Chondrocyte (in vitro differentiated cells): Measurements from ENCODE around the gene CCDC63. TPM values are rescaled to one million over a fixed set of nuclear protein-coding genes. Genes with fewer than 3 reads are reported as not detected.

Experiments used
- DNase-seq: peaks from one replicate; pipeline ENCODE4 v3.0.0; 2021; ENCODE audit warnings: mixed read lengths, low spot score
- H3K27ac Mint-ChIP-seq: one replicate; pipeline ENCODE4 v1.8.0; 2021; ENCODE audit warnings: mild to moderate bottlenecking, moderate library complexity, mixed read lengths; ENCODE audit not compliant: unreplicated experiment
- H3K27me3 Mint-ChIP-seq: 2 replicates; pipeline ENCODE4 v1.8.0; 2021; ENCODE audit warnings: low read depth, mixed read lengths
- H3K36me3 Mint-ChIP-seq: 2 replicates; pipeline ENCODE4 v1.8.0; 2021; ENCODE audit warnings: low read depth, mixed read lengths
- H3K4me1 Mint-ChIP-seq: 2 replicates; pipeline ENCODE4 v1.8.0; 2021; ENCODE audit warnings: low read depth, mild to moderate bottlenecking, mixed read lengths
- H3K4me3 Mint-ChIP-seq: one replicate; pipeline ENCODE4 v1.8.0; 2021; ENCODE audit warnings: mild to moderate bottlenecking, moderate library complexity, mixed read lengths; ENCODE audit not compliant: unreplicated experiment
- H3K9me3 Mint-ChIP-seq: 2 replicates; pipeline ENCODE4 v1.8.0; 2021; ENCODE audit warnings: low read depth, mixed read lengths
- total RNA-seq: library from RNA; stranded (reverse); gene quantifications from 3 replicates; pipeline ENCODE4 v1.2.1, GENCODE V29; 2021
- TF ChIP-seq, protein P1 (sequence below): fragments of 200-600 bp; sonication (generic); IDR thresholded peaks from 2 replicates; pipeline ENCODE4 v1.5.0; 2021; ENCODE audit warnings: antibody characterized with exemption, mild to moderate bottlenecking, moderate library complexity

CCDC63 gene
- total RNA-seq, 1 donor from 2014 or later: not detected

DNA sequence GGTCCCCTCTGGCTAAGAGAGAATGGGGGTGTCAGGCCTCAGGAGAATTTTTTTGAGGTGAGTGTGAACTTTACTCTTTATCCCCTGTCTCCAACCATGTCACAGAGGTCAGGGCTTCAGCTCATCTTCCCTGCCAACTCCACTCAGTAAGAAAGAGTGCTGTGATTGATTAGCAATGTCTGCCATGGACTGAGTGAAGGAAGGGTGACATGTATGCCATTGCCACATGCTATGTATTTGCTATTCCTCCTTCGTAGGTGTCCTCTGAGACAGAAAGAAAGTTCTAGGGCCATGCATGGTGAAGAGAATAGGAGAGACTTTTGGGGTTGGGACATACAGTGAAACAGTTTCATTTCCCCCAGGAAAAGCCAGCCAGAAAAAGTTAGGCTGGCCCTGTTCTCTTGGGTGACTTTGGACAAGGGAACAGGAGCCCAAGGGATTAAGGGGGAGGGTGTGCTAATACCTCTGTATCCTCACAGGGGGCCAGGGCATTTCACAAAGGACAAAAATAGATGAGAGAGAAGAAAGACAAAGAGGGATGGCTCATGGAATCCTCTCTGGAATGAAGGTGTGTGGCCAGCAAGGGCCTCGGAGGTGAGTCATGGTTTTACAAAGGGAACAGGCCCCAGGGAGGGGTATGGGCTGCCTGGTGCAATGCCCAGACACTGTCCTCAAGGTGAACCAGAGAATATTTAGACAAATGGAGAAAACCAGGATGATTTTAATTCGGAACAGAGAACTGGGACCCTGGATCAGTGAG, 87.5 kb downstream of the CCDC63 start:
- DNase-seq: no peak
- Mint-ChIP-seq H3K4me3 (no peak overlapping the region), H3K36me3 (no peaks in the 10 kb centered on the region), H3K9me3 (no peaks in the 10 kb centered on the region), H3K27me3 (peaks cover 34% of the 10 kb centered on the region), H3K27ac (no peak overlapping the region), H3K4me1 (peaks cover 6% of the 10 kb centered on the region)
- TF ChIP-seq, protein P1, sequence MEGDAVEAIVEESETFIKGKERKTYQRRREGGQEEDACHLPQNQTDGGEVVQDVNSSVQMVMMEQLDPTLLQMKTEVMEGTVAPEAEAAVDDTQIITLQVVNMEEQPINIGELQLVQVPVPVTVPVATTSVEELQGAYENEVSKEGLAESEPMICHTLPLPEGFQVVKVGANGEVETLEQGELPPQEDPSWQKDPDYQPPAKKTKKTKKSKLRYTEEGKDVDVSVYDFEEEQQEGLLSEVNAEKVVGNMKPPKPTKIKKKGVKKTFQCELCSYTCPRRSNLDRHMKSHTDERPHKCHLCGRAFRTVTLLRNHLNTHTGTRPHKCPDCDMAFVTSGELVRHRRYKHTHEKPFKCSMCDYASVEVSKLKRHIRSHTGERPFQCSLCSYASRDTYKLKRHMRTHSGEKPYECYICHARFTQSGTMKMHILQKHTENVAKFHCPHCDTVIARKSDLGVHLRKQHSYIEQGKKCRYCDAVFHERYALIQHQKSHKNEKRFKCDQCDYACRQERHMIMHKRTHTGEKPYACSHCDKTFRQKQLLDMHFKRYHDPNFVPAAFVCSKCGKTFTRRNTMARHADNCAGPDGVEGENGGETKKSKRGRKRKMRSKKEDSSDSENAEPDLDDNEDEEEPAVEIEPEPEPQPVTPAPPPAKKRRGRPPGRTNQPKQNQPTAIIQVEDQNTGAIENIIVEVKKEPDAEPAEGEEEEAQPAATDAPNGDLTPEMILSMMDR: no peak

- H3K27ac Mint-ChIP-seq: no peak overlapping the region
- H3K9me3 Mint-ChIP-seq: no peaks in the 10 kb centered on the region
- peaks cover 34% of the 10 kb centered on the region for H3K27me3 Mint-ChIP-seq
- H3K4me3 Mint-ChIP-seq: no peak overlapping the region
- H3K36me3 Mint-ChIP-seq: no peaks in the 10 kb centered on the region
- TF ChIP-seq, protein P1: no peak
- no peak for DNase-seq
- H3K4me1 Mint-ChIP-seq: peaks cover 6% of the 10 kb centered on the region
Observed at GRCh38 chr12:110935588-110935987, 88.8 kb downstream of the CCDC63 start.

- no peak overlapping the region for H3K4me3 Mint-ChIP-seq
- no peak for DNase-seq
- H3K36me3 Mint-ChIP-seq: no peaks in the 10 kb centered on the region
- peaks cover 32% of the 10 kb centered on the region for H3K27me3 Mint-ChIP-seq
- no peaks in the 10 kb centered on the region for H3K9me3 Mint-ChIP-seq
- H3K27ac Mint-ChIP-seq: no peak overlapping the region
- H3K4me1 Mint-ChIP-seq: peaks cover 6% of the 10 kb centered on the region
- TF ChIP-seq, protein P1: no peak
Observed at GRCh38 chr12:110936367-110937103, 89.7 kb downstream of the CCDC63 start.

GRCh38 chr12:110937104-110937641, 90.4 kb downstream of the CCDC63 start:
- DNase-seq: no peak
- Mint-ChIP-seq H3K4me3 (no peak overlapping the region), H3K4me1 (peaks cover 6% of the 10 kb centered on the region), H3K27ac (no peak overlapping the region), H3K36me3 (no peaks in the 10 kb centered on the region), H3K9me3 (no peaks in the 10 kb centered on the region), H3K27me3 (peaks cover 35% of the 10 kb centered on the region)
- TF ChIP-seq, protein P1: peak; percentile 98

GRCh38 chr12:110940296-110940695, 93.5 kb downstream of the CCDC63 start:
- DNase-seq: no peak
- Mint-ChIP-seq H3K4me3 (no peak overlapping the region), H3K4me1 (peaks cover 6% of the 10 kb centered on the region), H3K27me3 (peaks cover 36% of the 10 kb centered on the region), H3K36me3 (no peaks in the 10 kb centered on the region), H3K27ac (no peak overlapping the region), H3K9me3 (no peaks in the 10 kb centered on the region)
- TF ChIP-seq, protein P1: no peak
